Measurements from ENCODE around the gene PRKAR2A. TPM values are rescaled to one million over a fixed set of nuclear protein-coding genes. Genes with fewer than 3 reads are reported as not detected.

The PRKAR2A gene
- total and polyA plus RNA-seq, 2 experiments from 2014 or later = 13.5 to 30.2 TPM

- no peak for TF ChIP-seq ZNF462 (CRISPR knock-in tag; IDR thresholded peaks at IDR 0.05)
These were observed 148.8 kb downstream of the PRKAR2A start (continued) for GRCh38 chr3:48698891-48699290.

GRCh38 chr3:48697952-48698351 lies 149.7 kb downstream of the PRKAR2A start:
- no peak overlapping the region for H3K4me3 ChIP-seq
- no peak for TF ChIP-seq ZNF462 (CRISPR knock-in tag; IDR thresholded peaks at IDR 0.05)
- peak in 1 of 2 experiments; percentile 19; a peak in 2 of 4 replicates for TF ChIP-seq CTCF (conservative IDR thresholded peaks at IDR 0.05; ENCODE audit: low read depth in 2 of 2)
- H3K4me1 ChIP-seq (ENCODE audit: insufficient read depth) = peaks cover 43% of the 10 kb centered on the region
- H3K27ac ChIP-seq (ENCODE audit: low read depth) = peak overlapping the region; percentile 40; the same call in 1 of the 2 replicates
- Mint-ChIP-seq H3K9me3 (no peaks in the 10 kb centered on the region; the same call in 2 of the 3 replicates), H3K36me3 (ENCODE audit: low read depth) (peaks cover 71% of the 10 kb centered on the region), H3K27ac (no peak overlapping the region), H3K27me3 (ENCODE audit: insufficient read depth, low read depth, poor library complexity) (peaks cover 4% of the 10 kb centered on the region), H3K4me1 (peaks cover 33% of the 10 kb centered on the region), H3K4me3 (no peak overlapping the region)
- ATAC-seq (no peak), DNase-seq (ENCODE audit: low spot score) (no peak)
- H3K36me3 ChIP-seq (ENCODE audit: insufficient read depth) = peaks cover 32% of the 10 kb centered on the region
- peaks cover 23% of the 10 kb centered on the region for H3F3A ChIP-seq (replicated peaks; ENCODE audit: low read depth)
- H4K20me1 ChIP-seq (replicated peaks; ENCODE audit: insufficient read depth) = peaks cover 73% of the 10 kb centered on the region
- no peak overlapping the region for H2AFZ ChIP-seq
- H3K4me2 ChIP-seq = no peak overlapping the region
- no peaks in the 10 kb centered on the region for H3K27me3 ChIP-seq (ENCODE audit: insufficient read depth)
- H3K9me2 ChIP-seq (ENCODE audit: insufficient read depth) = no peaks in the 10 kb centered on the region
- peaks cover 94% of the 10 kb centered on the region for H3K79me2 ChIP-seq (replicated peaks; ENCODE audit: insufficient read depth)
